ENCODE data around the gene FRYL. TPM values are rescaled to one million over a fixed set of nuclear protein-coding genes. Genes with fewer than 3 reads are reported as not detected.
"Not testable (repeated sequence)": the region's sequence is repeated elsewhere in the genome, so short reads cannot be mapped to it uniquely, and the experiment has no call there.

FRYL gene
- total RNA-seq = 172 TPM

DNA sequence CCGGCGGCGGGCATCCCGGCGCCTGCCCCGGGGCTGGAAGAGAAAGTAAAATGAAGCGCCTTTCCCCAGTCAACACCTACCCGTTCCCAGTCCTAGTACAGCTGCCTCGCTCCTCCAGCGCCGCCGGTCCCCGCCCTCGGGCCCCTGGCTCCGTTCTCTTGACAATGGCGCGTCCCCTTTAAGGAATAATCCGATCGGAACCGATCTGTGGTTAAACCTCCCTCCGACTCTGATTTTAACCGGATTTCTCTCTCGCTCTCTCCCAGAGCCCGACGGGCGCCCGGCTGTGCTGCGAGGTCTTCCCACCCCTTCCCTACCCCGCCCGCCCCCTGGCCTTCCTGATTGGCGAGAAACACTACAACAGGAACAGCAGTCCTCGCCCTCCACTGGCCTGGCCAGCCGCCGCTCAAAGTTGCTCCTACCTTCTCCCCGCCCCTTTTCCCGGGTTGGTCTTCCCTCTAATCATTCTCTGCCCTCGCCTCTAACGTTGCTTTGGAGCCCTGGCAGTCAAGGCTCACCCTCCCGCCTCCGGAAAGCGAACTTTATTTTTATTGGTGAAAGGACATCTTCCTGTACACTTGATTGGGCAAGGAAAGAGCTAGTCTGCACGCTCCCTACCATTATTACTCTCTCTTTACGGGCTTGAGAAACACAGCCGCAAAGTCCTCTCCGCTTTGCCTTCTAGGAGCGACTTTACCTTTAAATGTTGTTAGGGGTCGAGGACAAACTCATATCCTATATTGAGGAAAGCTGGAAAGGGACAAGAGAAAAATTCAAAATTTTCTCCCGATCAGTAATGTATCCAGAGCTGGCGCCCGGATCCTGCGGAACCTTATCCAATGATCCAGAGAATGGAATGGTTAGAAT lies at the start of gene FRYL:
Gene FRYL (minus strand): TSS at position 282 of the 867 bp plus-strand sequence. CDS start 145,869 bp downstream, outside the sequence.
- peak; percentile 99 for ATAC-seq
- intact Hi-C loops (cut with DNase I) = no loop called here
- peak; percentile 99 for DNase-seq (ENCODE audit: low spot score)

- DNase-seq (ENCODE audit: low spot score) (no peak), ATAC-seq (no peak)
- intact Hi-C loops (cut with DNase I) = no loop called here
Measured at GRCh38 chr4:48827622-48828021, 47.5 kb upstream of the FRYL start.

GRCh38 chr4:48821431-48821830 lies 41.4 kb upstream of the FRYL start:
- intact Hi-C loops (cut with DNase I); ATAC-seq; DNase-seq (ENCODE audit: low spot score): not testable (repeated sequence)

GRCh38 chr4:48816971-48817370 lies 36.9 kb upstream of the FRYL start:
- intact Hi-C loops (cut with DNase I) = no loop called here
- no peak for ATAC-seq
- no peak for DNase-seq (ENCODE audit: low spot score)

DNA sequence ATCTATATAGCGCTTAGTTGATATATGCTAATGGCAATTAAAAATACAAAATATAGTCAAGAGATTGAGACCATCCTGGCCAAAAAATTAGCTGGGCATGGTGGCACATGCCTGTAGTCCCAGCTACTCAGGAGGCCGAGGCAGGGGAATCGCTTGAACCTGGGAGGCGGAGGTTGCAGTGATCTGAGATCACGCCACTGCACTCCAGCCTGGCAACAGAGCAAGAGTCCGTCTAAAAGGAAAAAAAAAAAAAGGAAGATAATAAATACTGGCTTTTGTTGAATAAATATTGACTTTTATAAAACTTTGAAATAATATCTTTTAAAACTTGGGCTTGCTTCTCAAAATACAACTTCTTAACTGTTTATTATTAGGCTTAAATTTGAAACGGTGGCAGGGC lies 36.2 kb upstream of the FRYL start:
- DNase-seq (ENCODE audit: low spot score); ATAC-seq; intact Hi-C loops (cut with DNase I): not testable (repeated sequence)

DNA sequence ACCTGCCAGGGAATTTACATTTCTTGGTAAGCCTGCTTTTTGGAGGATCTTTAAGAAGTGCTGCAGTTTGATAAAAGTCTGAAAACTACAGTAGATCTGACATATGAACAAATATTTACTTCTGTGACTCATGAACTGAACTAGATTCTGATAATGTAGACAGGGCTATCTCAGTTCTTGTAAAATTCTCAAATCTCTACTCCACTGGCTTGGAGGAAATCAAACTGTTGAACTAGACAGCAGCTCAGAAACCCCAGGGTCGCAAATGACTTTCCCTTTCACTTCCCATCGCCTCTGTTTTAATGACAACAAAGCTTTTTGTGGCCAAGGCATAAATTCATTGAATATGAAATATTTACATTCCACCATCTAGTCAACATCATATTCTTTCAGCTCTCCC lies 35.4 kb upstream of the FRYL start:
- ATAC-seq = no peak
- intact Hi-C loops (cut with DNase I) = no loop called here
- DNase-seq (ENCODE audit: low spot score) = no peak

- ATAC-seq (no peak), DNase-seq (ENCODE audit: low spot score) (no peak)
- intact Hi-C loops (cut with DNase I) = no loop called here
Measured at GRCh38 chr4:48813964-48814363, 33.9 kb upstream of the FRYL start.

- no peak for DNase-seq (ENCODE audit: low spot score)
- intact Hi-C loops (cut with DNase I) = no loop called here
- no peak for ATAC-seq
Measured at GRCh38 chr4:48812866-48813265, 32.8 kb upstream of the FRYL start.

GRCh38 chr4:48804584-48805301 lies 24.7 kb upstream of the FRYL start:
- no peak for ATAC-seq
- DNase-seq (ENCODE audit: low spot score) = no peak
- intact Hi-C loops (cut with DNase I) = no loop called here

DNA sequence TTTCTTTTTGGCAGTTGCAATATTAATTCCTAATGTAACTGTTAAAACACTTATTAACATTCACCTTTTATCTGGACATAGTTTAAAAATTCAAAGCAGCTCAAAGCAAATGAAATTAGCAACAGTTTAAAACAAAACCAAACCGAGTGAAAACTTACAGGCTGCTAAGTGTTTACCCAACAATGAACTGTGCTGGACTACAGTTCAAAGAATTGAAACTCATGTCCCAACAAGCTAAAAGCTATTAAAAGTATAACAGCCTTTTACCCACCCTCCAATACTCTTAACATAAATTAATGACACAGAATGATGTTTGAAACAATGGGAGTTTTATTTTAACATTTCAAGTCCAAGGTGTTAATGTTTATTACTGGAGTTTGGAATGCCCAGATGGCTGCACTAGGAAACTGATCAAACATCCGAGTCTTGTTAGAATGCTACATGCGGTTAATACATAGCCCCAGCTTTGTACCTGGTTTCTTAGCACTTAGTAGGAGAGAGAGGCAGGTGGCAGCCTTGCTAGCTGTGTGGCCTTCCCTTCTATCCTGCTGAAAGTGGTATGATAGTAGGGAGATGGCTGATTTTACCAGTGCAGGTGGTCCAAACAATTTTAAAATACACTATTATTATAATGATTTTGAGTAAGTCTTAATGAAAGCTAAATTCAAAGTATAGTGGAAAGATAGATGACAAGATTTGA lies 21.1 kb upstream of the FRYL start:
- ATAC-seq = no peak
- intact Hi-C loops (cut with DNase I) = no loop called here
- no peak for DNase-seq (ENCODE audit: low spot score)

DNA sequence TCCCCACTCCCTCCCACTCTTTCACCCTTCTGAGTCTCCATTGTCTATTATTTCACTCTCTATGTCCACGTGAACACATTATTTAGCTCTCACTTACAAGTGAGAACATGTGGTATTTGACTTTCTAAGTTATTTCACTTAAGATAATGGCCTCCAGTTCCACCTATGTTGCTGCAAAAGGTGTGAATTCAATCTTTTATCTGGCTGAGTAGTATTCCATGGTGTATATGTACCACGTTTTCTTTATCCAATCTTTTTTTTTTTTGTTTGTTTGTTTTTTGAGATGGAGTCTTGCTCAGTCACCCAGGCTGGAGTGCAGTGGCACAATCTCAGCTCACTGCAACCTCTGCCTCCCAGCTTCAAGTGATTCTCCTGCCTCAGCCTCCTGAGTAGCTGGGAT lies 20.1 kb upstream of the FRYL start:
- DNase-seq (ENCODE audit: low spot score); intact Hi-C loops (cut with DNase I): not testable (repeated sequence)

GRCh38 chr4:48799157-48799556 lies 19.1 kb upstream of the FRYL start:
- no peak for ATAC-seq
- DNase-seq (ENCODE audit: low spot score) = no peak
- intact Hi-C loops (cut with DNase I) = no loop called here

More for the DNA sequence above, 20.1 kb upstream of the FRYL start:
- ATAC-seq = not testable (repeated sequence)

DNA sequence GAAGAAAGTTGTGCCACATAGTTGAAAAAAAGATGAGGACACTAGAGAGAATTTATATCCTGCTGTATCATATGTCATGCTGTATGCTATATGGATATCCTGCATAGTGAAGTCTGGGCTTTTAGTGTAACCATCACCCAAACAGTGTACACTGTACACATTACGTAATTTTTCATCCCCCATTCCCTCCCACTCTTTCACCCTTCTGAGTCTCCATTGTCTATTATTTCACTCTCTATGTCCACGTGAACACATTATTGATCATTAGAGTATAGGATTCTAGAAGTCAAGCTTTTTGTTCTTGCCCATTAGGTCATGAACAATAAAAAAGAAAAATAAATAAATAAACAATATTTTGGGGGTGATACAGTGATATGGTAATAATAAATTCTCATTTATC lies 18.0 kb upstream of the FRYL start:
- DNase-seq (ENCODE audit: low spot score) = no peak
- ATAC-seq = no peak
- intact Hi-C loops (cut with DNase I) = no loop called here

DNA sequence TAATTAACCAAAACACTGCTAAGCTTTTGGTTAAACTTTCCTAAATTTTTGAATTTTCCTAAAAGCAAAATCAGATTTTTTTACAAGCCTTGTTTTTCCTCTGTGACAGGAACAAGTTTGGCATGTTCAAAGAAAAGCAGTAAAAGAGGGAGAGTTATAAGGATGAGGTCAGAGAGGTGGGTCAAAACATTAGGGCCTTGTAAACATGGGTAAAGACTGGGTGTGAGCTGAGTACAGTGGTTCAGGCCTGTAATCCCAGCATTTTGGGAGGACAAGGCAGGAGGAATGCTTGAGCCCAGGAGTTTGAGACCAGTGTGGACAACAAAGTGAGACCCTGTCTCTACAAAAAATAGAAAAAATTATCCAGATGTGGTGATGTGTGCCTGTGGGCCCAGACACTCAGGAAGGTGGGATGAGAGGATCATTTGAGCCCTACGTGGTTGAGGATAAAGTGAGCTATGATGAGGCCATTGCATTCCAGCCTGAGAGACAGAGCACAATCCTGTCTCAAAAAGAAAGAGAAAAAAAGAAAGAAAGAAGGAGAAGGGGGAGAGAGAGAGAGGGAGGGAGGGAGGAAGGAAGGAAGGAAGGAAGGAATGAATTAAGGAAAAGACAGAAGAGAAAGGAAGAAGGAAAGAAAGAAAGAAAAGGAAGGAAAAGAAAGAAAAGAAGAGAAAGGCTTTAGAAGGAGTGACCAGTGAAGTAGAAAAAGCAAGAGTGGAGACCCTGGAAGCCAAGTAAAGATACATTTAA lies 17.0 kb upstream of the FRYL start:
- DNase-seq (ENCODE audit: low spot score) = no peak
- intact Hi-C loops (cut with DNase I) = no loop called here
- ATAC-seq = no peak

GRCh38 chr4:48796191-48796926 lies 16.3 kb upstream of the FRYL start:
- DNase-seq (ENCODE audit: low spot score) (no peak), ATAC-seq (no peak)
- intact Hi-C loops (cut with DNase I) = no loop called here

- ATAC-seq (no peak), DNase-seq (ENCODE audit: low spot score) (no peak)
- intact Hi-C loops (cut with DNase I) = no loop called here
Measured at GRCh38 chr4:48795108-48795507, 15.0 kb upstream of the FRYL start.

DNA sequence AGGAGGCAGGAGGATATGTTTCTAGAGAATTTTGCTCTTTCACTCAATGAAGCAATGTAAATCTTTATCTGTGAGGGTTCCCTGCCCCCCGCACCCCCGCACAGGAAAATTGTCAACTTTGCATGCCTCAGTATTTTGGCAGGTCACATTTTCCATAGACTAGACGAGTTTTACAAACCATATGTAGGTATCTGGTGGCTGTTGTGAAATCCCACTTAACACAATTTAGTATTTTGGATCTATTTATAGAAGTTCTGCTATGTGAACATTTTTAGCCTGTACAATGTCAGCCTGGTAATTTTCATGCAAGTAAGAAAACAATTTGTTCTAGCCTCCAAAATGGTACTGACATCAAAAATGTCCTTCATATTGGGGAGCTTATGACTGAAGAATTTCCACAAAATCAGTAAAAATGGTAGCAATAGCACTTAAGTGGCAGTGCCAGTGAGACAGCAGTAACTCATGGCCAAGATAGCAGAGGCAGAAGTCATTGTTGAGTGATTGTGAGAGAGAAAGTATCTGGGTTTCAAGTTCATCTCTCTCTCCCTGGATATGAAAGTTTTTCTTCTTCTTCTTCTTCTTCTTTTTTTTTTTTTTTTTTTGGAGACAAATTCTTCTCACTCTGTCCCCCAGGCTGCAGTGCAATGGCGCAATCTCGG lies 12.4 kb upstream of the FRYL start:
- no peak for DNase-seq (ENCODE audit: low spot score)
- intact Hi-C loops (cut with DNase I) = no loop called here
- no peak for ATAC-seq

DNA sequence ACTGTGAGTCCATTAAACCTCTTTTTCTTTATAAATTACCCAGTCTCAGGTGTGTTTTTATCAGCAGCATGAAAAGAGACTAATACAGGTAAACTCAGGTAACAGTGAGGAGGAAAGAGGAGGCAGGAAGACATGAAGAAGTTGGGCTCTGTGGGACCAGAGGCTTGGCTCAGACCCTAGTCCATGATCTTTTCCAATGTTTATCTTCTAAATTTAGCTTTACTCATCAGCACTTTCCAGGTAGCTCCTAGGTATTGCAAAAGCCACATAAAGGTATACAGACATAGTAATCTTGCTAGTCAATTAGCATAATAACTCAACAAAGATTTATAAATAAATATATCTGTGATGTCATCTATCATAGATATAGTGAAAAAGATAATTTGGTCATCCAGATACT lies 11.2 kb upstream of the FRYL start:
- DNase-seq (ENCODE audit: low spot score) (no peak), ATAC-seq (no peak)
- intact Hi-C loops (cut with DNase I) = no loop called here

Data from sciatic nerve (tissue), 2 donors.